Measurements from ENCODE around the gene HSD11B1.
"Not testable (repeated sequence)": the region's sequence is repeated elsewhere in the genome, so short reads cannot be mapped to it uniquely, and the experiment has no call there.

The HSD11B1 gene

DNA sequence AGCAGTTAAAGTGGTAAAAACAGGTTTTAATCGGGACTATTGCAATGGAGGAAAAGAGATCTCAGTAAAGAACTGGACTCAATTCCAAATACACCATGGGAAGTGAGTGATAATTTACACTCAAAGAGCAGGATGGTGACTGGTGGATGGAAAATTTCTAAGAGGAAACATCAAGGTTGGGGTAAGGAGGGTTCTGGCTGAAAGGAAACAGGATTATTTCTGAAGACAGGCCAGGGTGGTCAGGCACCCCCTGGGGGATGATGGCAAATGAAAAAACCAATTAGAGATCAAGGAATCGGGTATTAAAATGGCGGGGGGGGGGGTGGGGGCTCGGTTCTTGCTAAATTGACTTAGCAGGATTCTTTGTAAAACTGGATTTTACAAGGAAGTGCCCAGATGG, 12.3 kb upstream of the HSD11B1 start:
- no peak for DNase-seq

DNA sequence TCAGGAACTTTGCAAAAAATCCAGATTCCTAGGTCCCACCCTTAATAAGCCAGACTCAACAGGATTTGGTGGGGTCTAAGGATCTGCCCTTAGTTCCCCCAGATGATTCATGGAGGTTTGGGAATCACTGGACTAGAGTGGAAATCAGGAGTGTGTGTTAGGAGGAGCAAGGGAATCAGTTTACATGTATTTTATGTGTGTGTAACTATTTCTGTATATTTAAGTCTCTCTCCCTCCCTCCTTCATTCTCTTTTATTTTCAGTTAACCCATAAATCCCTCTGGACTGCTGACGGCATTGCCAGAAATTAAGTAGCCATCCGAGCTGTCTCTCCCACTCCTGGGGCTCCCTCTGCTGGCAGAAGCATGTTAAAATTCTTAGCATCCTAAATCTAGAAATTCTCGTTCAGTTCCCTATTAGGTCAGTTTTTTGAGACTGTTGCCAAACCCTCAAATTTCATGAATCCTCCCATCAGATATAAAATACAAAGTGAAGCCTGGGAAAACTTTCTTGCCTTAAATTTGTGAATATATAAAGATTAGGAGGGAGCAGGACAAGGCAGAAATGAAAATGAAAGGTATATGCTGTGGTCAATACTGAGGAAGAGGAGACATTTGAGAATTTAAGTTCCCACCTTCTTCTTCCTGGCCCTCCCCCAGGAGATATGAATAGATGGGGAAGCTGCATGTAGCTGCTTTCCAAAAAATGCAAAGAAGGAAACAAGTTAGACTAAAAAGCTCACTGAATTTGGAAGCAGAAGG, 11.7 kb upstream of the HSD11B1 start:
- DNase-seq: peak; percentile 77

DNA sequence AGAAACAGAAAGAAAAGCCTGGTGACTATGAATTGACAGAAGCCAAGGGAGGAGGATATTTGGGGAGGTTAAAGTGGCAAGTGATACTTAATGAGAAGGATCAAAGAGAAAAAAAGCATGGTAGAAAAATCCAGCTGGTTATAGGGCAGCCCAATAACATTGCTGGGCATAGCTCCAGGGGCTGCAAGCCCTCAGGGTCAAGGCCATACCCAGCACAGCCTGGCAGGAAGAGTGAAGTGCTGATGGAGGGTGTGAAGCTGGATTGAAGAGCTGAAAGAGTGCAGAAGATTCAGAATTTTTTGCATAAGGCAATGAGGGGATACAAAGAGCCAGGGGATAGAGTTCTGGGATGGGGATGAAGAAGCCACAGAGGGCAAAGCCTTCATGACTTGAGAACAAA, 8.0 kb upstream of the HSD11B1 start:
- no peak for DNase-seq

DNA sequence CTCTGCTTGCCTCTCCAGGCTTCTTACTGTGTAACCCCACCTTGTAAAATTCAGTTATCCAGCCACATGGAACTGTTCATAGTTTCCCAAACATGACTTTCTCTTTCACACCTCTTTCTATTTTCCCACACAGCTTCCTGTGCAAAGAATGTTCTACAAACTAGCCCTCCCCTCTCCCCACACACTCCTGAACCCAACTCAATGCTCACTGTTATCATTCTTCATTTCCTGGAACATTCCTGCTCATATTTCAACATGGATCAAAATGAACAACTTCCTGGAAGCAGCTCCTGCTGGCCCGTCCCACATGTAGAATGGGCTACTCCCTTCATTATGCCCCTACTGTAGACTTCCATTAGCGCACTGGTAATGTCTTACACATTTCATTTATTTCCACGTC, 7.5 kb upstream of the HSD11B1 start:
- no peak for DNase-seq

- not testable (repeated sequence) for DNase-seq
Measured at GRCh38 chr1:209700686-209701085, 4.0 kb upstream of the HSD11B1 start.

- DNase-seq: no peak
Measured at GRCh38 chr1:209702832-209703231, 1.8 kb upstream of the HSD11B1 start.

GRCh38 chr1:209703834-209704504, 677 bp upstream of the HSD11B1 start:
- DNase-seq: no peak

GRCh38 chr1:209705033-209705598, 470 bp downstream of the HSD11B1 start:
- no peak for DNase-seq

DNA sequence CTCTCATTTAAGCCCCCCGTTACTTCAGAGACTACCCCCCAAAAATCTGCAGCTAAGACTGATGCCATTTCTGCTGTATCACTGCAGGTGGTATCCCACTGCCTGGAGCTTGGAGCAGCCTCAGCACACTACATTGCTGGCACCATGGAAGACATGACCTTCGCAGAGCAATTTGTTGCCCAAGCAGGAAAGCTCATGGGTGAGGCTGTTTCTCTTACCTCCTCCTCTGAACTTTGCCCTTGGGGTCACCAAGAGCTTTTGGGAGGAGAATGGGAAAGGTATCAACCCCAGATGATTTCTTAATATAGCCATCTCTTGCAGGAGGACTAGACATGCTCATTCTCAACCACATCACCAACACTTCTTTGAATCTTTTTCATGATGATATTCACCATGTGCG, 2.0 kb downstream of the HSD11B1 start:
- no peak for DNase-seq

DNA sequence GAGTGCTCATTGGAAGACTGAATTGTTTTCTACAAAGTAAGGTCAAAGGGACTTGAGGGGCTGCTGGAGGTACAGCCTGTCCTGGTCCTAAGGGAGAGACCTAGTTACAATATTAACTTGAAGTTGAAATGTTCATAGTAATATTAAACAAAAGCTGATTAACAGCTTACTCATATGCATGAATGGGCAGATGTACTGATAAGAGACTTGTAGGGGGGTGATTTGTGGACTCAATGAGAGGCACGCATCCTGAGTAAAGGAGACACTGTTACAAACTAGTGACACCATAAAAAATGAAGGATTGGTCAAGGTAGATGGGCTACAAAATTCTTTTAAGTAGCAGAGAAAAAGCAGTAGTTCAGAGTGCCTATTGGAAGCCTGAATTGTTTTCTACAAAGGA, 2.7 kb downstream of the HSD11B1 start:
- DNase-seq: no peak

DNA sequence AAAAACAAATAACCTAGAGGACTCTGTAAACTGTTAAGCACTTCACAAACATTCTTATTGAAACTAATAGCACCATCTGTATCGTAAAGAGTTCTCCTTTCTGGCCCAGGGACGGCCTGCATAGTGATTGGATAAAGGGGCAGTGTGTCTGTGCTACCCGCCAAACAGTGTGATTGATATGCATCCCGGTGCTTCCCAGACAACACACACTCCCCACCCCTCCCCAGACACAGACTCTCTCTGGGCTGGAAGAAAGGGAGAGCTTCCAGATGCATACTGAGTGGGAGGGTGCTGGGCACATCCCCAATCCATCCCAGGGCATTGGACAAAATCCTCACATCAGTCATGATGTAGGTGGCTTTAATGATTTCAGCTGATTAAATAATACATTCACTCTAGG, 3.7 kb downstream of the HSD11B1 start:
- DNase-seq: no peak

DNA sequence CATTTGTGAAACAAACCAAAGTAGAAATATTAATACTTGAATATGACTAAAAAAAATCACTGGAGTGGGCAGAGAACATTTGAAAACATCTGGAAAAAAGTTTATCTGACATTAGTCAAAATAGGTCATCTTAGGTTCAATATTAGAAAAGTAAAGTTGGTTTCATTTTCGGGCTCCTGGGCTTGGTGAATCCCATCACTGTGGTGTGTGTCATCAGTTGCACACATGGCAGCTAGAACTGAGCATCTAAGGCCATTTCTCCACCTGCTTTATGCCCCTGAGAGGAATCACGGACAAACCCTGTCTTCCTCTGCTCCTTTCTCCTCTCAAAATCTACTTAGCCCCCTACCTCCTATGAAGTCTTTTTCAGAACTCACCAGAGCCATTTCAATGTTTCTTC, 5.4 kb downstream of the HSD11B1 start:
- no peak for DNase-seq

GRCh38 chr1:209710847-209711246, 6.2 kb downstream of the HSD11B1 start:
- DNase-seq: no peak

GRCh38 chr1:209714338-209714737, 9.7 kb downstream of the HSD11B1 start:
- no peak for DNase-seq

GRCh38 chr1:209715314-209715713, 10.7 kb downstream of the HSD11B1 start:
- no peak for DNase-seq

GRCh38 chr1:209717818-209718217, 13.2 kb downstream of the HSD11B1 start:
- no peak for DNase-seq

DNA sequence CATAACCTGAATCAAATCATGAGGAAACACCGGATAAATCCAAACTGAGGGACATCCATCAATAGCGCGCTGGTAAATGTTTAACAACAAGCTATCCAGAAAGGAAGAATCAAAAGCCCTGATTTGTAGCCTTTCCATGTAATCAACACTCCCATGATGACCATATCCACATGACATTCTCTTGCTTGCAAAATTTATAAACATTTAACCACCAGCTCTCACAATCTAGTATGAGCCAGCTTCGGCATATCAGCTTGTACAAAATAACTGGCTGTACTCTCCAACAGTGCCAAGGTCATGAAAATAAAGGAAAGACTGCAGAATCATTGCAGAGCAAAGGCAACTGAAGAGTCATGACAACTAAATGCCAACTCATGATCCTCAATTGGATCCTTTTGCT, 15.7 kb downstream of the HSD11B1 start:
- DNase-seq: no peak

DNA sequence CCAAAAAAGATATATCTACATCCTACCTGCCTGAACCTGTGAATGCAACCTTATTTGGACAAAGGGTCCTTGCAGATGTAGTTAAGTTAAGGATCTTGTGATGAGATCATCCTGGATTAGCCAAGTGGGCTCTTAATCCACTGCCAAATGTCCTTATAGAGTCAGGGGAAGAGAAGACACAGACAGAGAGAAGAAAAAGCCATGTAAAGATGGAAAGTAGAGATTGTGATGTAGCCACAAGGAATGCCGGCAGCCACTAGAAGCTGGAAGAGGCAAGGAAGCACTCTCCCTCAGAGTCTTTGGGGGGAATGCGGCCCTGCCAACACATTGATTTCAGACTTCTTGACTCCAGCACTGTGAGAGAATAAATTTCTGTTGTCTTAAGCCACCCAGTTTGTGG, 16.2 kb downstream of the HSD11B1 start:
- DNase-seq: no peak

DNA sequence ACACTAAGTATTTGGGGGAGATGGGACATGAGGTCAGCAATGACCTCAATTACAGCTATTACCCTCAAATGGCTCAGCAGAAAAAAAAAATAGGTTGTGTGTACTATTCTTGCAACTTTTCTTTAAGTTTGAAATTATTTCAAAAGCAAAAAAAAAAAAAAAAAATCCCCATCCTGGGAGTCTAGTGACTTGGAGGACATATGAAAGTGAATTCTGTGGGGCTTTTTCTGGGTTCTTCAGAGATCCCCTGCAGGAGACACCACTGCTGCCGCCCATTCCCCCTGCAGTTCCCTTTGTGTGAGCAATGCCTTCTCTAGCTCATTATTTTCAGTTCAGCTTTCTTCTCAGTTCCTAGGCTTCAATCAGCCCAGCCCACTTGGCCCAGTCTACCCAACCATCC, 16.7 kb downstream of the HSD11B1 start:
- DNase-seq: no peak

DNA sequence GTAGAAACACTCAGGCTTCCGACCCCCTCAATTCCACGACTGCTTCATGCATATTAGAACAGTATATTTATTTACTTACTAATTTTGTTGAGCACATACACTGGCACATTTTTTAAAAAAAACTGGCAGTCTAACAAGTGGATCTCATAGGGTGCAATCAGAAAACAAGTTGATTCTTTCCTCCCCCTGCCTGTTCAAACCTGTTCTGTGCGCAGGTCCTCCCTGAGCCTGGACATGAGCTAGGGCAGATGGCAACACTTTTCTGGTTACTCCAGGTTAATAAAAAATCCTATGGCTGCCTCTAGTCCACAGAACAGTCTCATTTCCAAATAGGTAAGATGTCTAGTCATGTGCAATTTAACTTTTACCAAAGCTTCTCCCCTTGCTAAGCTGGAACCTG, 18.6 kb downstream of the HSD11B1 start:
- no peak for DNase-seq

GRCh38 chr1:209723756-209724693, 19.4 kb downstream of the HSD11B1 start:
- DNase-seq: no peak

- DNase-seq: no peak
Measured at GRCh38 chr1:209727286-209727685, 22.6 kb downstream of the HSD11B1 start.

GRCh38 chr1:209727785-209728184, 23.1 kb downstream of the HSD11B1 start:
- no peak for DNase-seq
